Astrocyte (in vitro differentiated cells and primary cell): ENCODE measurements around the gene PFKL. TPM values are rescaled to one million over a fixed set of nuclear protein-coding genes. Genes with fewer than 3 reads are reported as not detected.

Source experiments
- DNase-seq: peaks from one replicate; pipeline ENCODE4 v3.0.0-alpha.2; 2010; ENCODE audit warnings: low read depth
- FAIRE-seq: peaks from 2 replicates; lab custom pipeline; 2011; peaks lifted over from hg19 to GRCh38; lab: Jason Lieb, UNC
- H2AFZ ChIP-seq: 2 replicates; pipeline ENCODE4 v1.6.0; 2012; ENCODE audit warnings: low read depth, low read length, inconsistent platforms
- H3K27ac ChIP-seq: 2 replicates; pipeline ENCODE4 v1.5.1; 2011; ENCODE audit warnings: low read depth, low read length, inconsistent platforms
- H3K27me3 ChIP-seq: 2 replicates; pipeline ENCODE4 v1.6.0; 2011; ENCODE audit warnings: low read length, inconsistent platforms; ENCODE audit not compliant: insufficient read depth
- H3K36me3 ChIP-seq: 2 replicates; pipeline ENCODE4 v1.5.1; 2011; ENCODE audit warnings: low read length, inconsistent platforms; ENCODE audit not compliant: insufficient read depth
- H3K4me1 ChIP-seq: 2 replicates; pipeline ENCODE4 v1.5.1; 2011; ENCODE audit warnings: low read length, inconsistent platforms; ENCODE audit not compliant: insufficient read depth
- H3K4me2 ChIP-seq: 2 replicates; pipeline ENCODE4 v1.6.0; 2012; ENCODE audit warnings: low read length, inconsistent platforms
- H3K4me3 ChIP-seq: 2 replicates; pipeline ENCODE4 v1.5.1; 2011; ENCODE audit warnings: low read depth, mild to moderate bottlenecking, low read length, inconsistent platforms; ENCODE audit not compliant: insufficient read depth
- H3K79me2 ChIP-seq: 2 replicates; pipeline ENCODE4 v1.6.0; 2012; ENCODE audit warnings: mild to moderate bottlenecking, low read length, inconsistent platforms; ENCODE audit not compliant: insufficient read depth
- H3K9ac ChIP-seq: 2 replicates; pipeline ENCODE4 v1.6.0; 2012; ENCODE audit warnings: mild to moderate bottlenecking, low read length, inconsistent platforms
- H3K9me3 ChIP-seq: 2 replicates; pipeline ENCODE4 v1.5.1; 2012; ENCODE audit warnings: low read depth, mild to moderate bottlenecking, low read length, inconsistent platforms; ENCODE audit not compliant: insufficient read depth
- H4K20me1 ChIP-seq: 2 replicates; pipeline ENCODE4 v1.6.0; 2012; ENCODE audit warnings: low read length, inconsistent platforms; ENCODE audit not compliant: insufficient read depth
- H3K27ac Mint-ChIP-seq: one replicate; pipeline ENCODE4 v1.8.0; 2021; ENCODE audit warnings: mild to moderate bottlenecking, mixed read lengths; ENCODE audit not compliant: unreplicated experiment
- H3K27me3 Mint-ChIP-seq: one replicate; pipeline ENCODE4 v1.8.0; 2021; ENCODE audit warnings: low read depth, mixed read lengths; ENCODE audit not compliant: unreplicated experiment
- H3K36me3 Mint-ChIP-seq: one replicate; pipeline ENCODE4 v1.8.0; 2021; ENCODE audit warnings: low read depth, mixed read lengths; ENCODE audit not compliant: unreplicated experiment
- H3K4me1 Mint-ChIP-seq: one replicate; pipeline ENCODE4 v1.8.0; 2021; ENCODE audit warnings: low read depth, mixed read lengths; ENCODE audit not compliant: unreplicated experiment
- H3K4me3 Mint-ChIP-seq: one replicate; pipeline ENCODE4 v1.8.0; 2021; ENCODE audit warnings: mild to moderate bottlenecking, moderate library complexity, mixed read lengths; ENCODE audit not compliant: unreplicated experiment
- H3K9me3 Mint-ChIP-seq: one replicate; pipeline ENCODE4 v1.8.0; 2021; ENCODE audit warnings: mild to moderate bottlenecking, mixed read lengths; ENCODE audit not compliant: unreplicated experiment
- CTCF ChIP-seq: IDR thresholded peaks from 2 replicates; pipeline ENCODE4 v1.5.1; 2011; ENCODE audit warnings: low read depth, mild to moderate bottlenecking, inconsistent platforms, low read length, moderate library complexity; ENCODE audit not compliant: insufficient read depth
- EZH2 ChIP-seq: IDR thresholded peaks from 2 replicates; pipeline ENCODE4 v1.6.1; 2012; ENCODE audit warnings: mild to moderate bottlenecking, low read length, inconsistent platforms; ENCODE audit not compliant: insufficient read depth
- total RNA-seq: library from RNA; stranded (reverse); gene quantifications from 2 replicates; pipeline ENCODE4 v1.2.1, GENCODE V29; 2021

Gene PFKL
- total RNA-seq, 1 donor from 2014 or later = 109 TPM

GRCh38 chr21:44365251-44365966, 65.6 kb downstream of the PFKL start:
- TF ChIP-seq EZH2 = no peak
- TF ChIP-seq CTCF = no peak
- Histone ChIP-seq H3K9me3 (no peaks in the 10 kb centered on the region), H3K9ac (no peak overlapping the region), H3K79me2 (no peaks in the 10 kb centered on the region), H3K27me3 (no peaks in the 10 kb centered on the region), H3K4me3 (no peak overlapping the region), H3K4me1 (no peaks in the 10 kb centered on the region), H3K4me2 (no peak overlapping the region), H3K27ac (no peak overlapping the region), H2AFZ (no peak overlapping the region), H4K20me1 (no peaks in the 10 kb centered on the region), H3K36me3 (no peaks in the 10 kb centered on the region)
- peaks cover 6% of the 10 kb centered on the region for H3K9me3 Mint-ChIP-seq
- H3K36me3 Mint-ChIP-seq = no peaks in the 10 kb centered on the region
- no peak for DNase-seq
- no peak overlapping the region for H3K4me3 Mint-ChIP-seq
- no peak overlapping the region for H3K27ac Mint-ChIP-seq
- no peak for FAIRE-seq
- H3K4me1 Mint-ChIP-seq = no peaks in the 10 kb centered on the region
- peaks cover 32% of the 10 kb centered on the region for H3K27me3 Mint-ChIP-seq

GRCh38 chr21:44365967-44366585, 66.2 kb downstream of the PFKL start:
- H3K4me3 Mint-ChIP-seq = no peak overlapping the region
- Histone ChIP-seq H3K4me3 (no peak overlapping the region), H3K27ac (no peak overlapping the region), H3K4me2 (no peak overlapping the region), H3K36me3 (no peaks in the 10 kb centered on the region), H3K9me3 (no peaks in the 10 kb centered on the region), H3K27me3 (no peaks in the 10 kb centered on the region), H4K20me1 (no peaks in the 10 kb centered on the region), H3K9ac (no peak overlapping the region), H3K79me2 (no peaks in the 10 kb centered on the region), H2AFZ (no peak overlapping the region), H3K4me1 (no peaks in the 10 kb centered on the region)
- peaks cover 37% of the 10 kb centered on the region for H3K27me3 Mint-ChIP-seq
- H3K27ac Mint-ChIP-seq = no peak overlapping the region
- no peaks in the 10 kb centered on the region for H3K36me3 Mint-ChIP-seq
- H3K9me3 Mint-ChIP-seq = peaks cover 8% of the 10 kb centered on the region
- FAIRE-seq = no peak
- no peaks in the 10 kb centered on the region for H3K4me1 Mint-ChIP-seq
- no peak for DNase-seq
- TF ChIP-seq EZH2 (no peak), CTCF (no peak)
